ENCODE results near the gene SPTBN1. TPM values are rescaled to one million over a fixed set of nuclear protein-coding genes. Genes with fewer than 3 reads are reported as not detected.

Gene SPTBN1
- total RNA-seq, 2 donors from 2014 or later: 179 to 194 TPM

DNA sequence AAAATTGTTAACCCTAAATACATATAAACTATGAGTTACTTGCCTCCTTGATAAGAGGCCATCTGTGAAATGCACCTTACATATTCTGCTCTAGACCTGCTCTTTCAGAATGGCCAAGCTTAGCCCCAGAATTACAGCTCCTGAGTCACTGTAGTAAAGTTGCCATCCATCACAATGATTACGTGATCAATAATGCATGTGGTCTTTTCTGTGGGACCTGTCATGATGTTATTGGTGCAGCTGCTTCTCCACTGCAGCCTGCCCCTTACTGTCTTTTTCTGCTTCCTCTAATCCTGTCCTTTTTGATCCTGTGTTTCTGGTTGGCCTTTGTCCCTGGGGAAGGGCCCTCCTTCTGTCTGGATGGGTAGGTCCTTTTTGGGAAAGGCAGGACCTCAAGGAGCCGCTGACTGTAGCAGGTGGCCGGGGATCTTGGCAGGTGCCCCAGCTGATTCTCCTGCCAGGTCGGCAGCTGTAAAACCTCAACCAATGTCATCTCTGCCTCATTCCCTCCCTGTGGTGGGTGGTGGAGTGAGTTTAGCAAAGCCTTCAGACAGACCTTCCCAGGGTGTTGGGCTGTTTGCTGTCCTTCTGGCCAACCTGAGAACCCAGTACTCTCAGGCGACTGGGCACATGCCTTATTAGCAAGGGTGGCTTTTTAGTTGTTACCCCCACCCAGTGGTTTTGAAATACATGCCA, 141.2 kb downstream of the SPTBN1 start:
- H3K27me3 ChIP-seq (ENCODE audit: control insufficient read depth, insufficient read depth, low read length, poor library complexity, severe bottlenecking): no peaks in the 10 kb centered on the region
- peaks cover 53% of the 10 kb centered on the region for H3K36me3 ChIP-seq (ENCODE audit: control insufficient read depth, insufficient read depth, low read length)
- 90 to 93% methylated on average over 1 to 5 of the region's 5 CpGs for WGBS, 2 experiments (ENCODE audit: insufficient coverage in 1 of 2, insufficient read length in 1 of 2)
- peaks cover 7% of the 10 kb centered on the region for H3K4me1 ChIP-seq (ENCODE audit: control insufficient read depth, insufficient read depth, low read length)
- Mint-ChIP-seq H3K27ac (no peak overlapping the region), H3K4me1 (peaks cover 30% of the 10 kb centered on the region), H3K9me3 (no peaks in the 10 kb centered on the region), H3K27me3 (ENCODE audit: insufficient read depth) (no peaks in the 10 kb centered on the region), H3K36me3 (ENCODE audit: low read depth) (peaks cover 40% of the 10 kb centered on the region), H3K4me3 (no peak overlapping the region)
- no peak for DNase-seq
- no peak overlapping the region for H3K27ac ChIP-seq (ENCODE audit: low read depth, low read length)
- no peak overlapping the region for H3K4me3 ChIP-seq (ENCODE audit: low read length)
- TF ChIP-seq, protein P1, sequence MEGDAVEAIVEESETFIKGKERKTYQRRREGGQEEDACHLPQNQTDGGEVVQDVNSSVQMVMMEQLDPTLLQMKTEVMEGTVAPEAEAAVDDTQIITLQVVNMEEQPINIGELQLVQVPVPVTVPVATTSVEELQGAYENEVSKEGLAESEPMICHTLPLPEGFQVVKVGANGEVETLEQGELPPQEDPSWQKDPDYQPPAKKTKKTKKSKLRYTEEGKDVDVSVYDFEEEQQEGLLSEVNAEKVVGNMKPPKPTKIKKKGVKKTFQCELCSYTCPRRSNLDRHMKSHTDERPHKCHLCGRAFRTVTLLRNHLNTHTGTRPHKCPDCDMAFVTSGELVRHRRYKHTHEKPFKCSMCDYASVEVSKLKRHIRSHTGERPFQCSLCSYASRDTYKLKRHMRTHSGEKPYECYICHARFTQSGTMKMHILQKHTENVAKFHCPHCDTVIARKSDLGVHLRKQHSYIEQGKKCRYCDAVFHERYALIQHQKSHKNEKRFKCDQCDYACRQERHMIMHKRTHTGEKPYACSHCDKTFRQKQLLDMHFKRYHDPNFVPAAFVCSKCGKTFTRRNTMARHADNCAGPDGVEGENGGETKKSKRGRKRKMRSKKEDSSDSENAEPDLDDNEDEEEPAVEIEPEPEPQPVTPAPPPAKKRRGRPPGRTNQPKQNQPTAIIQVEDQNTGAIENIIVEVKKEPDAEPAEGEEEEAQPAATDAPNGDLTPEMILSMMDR (conservative IDR thresholded peaks at IDR 0.05): no peak
- H3K9me3 ChIP-seq (ENCODE audit: control insufficient read depth, low read length): no peaks in the 10 kb centered on the region
- no peak overlapping the region for H3K9ac ChIP-seq (ENCODE audit: extremely low read depth, low read length, poor library complexity, severe bottlenecking)

GRCh38 chr2:54598347-54599325, 142.5 kb downstream of the SPTBN1 start:
- TF ChIP-seq, protein P1 (conservative IDR thresholded peaks at IDR 0.05): no peak
- Histone ChIP-seq H3K4me3 (ENCODE audit: low read length) (no peak overlapping the region), H3K9ac (ENCODE audit: extremely low read depth, low read length, poor library complexity, severe bottlenecking) (no peak overlapping the region), H3K9me3 (ENCODE audit: control insufficient read depth, low read length) (no peaks in the 10 kb centered on the region), H3K27me3 (ENCODE audit: control insufficient read depth, insufficient read depth, low read length, poor library complexity, severe bottlenecking) (no peaks in the 10 kb centered on the region), H3K36me3 (ENCODE audit: control insufficient read depth, insufficient read depth, low read length) (peaks cover 49% of the 10 kb centered on the region), H3K27ac (ENCODE audit: low read depth, low read length) (no peak overlapping the region), H3K4me1 (ENCODE audit: control insufficient read depth, insufficient read depth, low read length) (peaks cover 8% of the 10 kb centered on the region)
- Mint-ChIP-seq H3K9me3 (no peaks in the 10 kb centered on the region), H3K27ac (no peak overlapping the region), H3K4me1 (peaks cover 41% of the 10 kb centered on the region), H3K36me3 (ENCODE audit: low read depth) (peaks cover 40% of the 10 kb centered on the region), H3K4me3 (no peak overlapping the region), H3K27me3 (ENCODE audit: insufficient read depth) (no peaks in the 10 kb centered on the region)
- WGBS, 2 experiments (ENCODE audit: insufficient coverage in 1 of 2, insufficient read length in 1 of 2): 94 to 96% methylated on average over 10 to 14 of the region's 14 CpGs
- no peak for DNase-seq

GRCh38 chr2:54599326-54599710, 143.2 kb downstream of the SPTBN1 start:
- Mint-ChIP-seq H3K4me3 (no peak overlapping the region), H3K27ac (no peak overlapping the region)

More at GRCh38 chr2:54599326-54599710, 143.2 kb downstream of the SPTBN1 start:
- Histone ChIP-seq H3K27me3 (ENCODE audit: control insufficient read depth, insufficient read depth, low read length, poor library complexity, severe bottlenecking) (no peaks in the 10 kb centered on the region), H3K36me3 (ENCODE audit: control insufficient read depth, insufficient read depth, low read length) (peaks cover 49% of the 10 kb centered on the region), H3K27ac (ENCODE audit: low read depth, low read length) (no peak overlapping the region), H3K9ac (ENCODE audit: extremely low read depth, low read length, poor library complexity, severe bottlenecking) (no peak overlapping the region), H3K9me3 (ENCODE audit: control insufficient read depth, low read length) (no peaks in the 10 kb centered on the region), H3K4me1 (ENCODE audit: control insufficient read depth, insufficient read depth, low read length) (peaks cover 14% of the 10 kb centered on the region), H3K4me3 (ENCODE audit: low read length) (no peak overlapping the region)
- 93 to 98% methylated on average over 5 of the region's 5 CpGs for WGBS, 2 experiments (ENCODE audit: insufficient coverage in 1 of 2, insufficient read length in 1 of 2)
- Mint-ChIP-seq H3K27me3 (ENCODE audit: insufficient read depth) (no peaks in the 10 kb centered on the region), H3K4me1 (peaks cover 46% of the 10 kb centered on the region), H3K9me3 (no peaks in the 10 kb centered on the region), H3K36me3 (ENCODE audit: low read depth) (peaks cover 40% of the 10 kb centered on the region)
- TF ChIP-seq, protein P1 (conservative IDR thresholded peaks at IDR 0.05): no peak
- DNase-seq: no peak

Data from endodermal cell (in vitro differentiated cells).